VCaP (cell line): ENCODE measurements around the gene FHIT.
"Not testable (repeated sequence)": the region's sequence is repeated elsewhere in the genome, so short reads cannot be mapped to it uniquely, and the experiment has no call there.

Source experiments
- H3K27ac ChIP-seq: fragments of 450-650 bp; 2 replicates; pipeline ENCODE4 v1.5.1; 2017
- TF ChIP-seq, protein P1 (sequence below): fragments of 450-650 bp; conservative IDR thresholded peaks from 2 replicates; pipeline ENCODE4 v1.5.1; 2017; ENCODE audit warnings: mild to moderate bottlenecking, moderate library complexity

FHIT gene

DNA sequence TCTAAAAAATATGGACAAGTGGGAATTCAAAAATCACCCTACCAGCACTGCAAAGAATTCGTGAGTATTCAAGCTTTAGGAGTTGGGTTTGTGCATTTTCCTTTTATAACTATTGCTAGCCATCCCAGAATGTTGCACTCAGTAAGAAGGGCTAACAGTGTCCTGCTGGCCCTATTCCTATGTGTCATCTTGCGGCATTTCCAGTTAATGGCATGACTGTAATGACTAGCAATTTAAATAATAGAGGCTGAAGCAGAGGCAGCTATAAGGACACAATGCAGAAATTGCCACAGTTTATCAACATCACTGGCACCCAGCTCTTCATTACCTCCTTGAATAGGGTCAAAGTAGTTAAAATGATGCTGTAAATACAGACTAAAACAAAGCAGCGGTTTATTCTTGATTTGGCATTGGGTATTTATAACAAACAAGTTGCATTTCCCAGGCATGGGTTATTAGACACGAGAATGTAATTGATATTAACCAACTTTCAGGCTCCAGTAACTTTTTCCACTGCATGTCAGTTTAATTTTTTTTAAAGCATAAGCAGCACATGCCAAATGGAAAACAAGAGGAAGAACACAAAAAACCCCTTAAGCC lies 177.6 kb downstream of the FHIT start:
- TF ChIP-seq, protein P1, sequence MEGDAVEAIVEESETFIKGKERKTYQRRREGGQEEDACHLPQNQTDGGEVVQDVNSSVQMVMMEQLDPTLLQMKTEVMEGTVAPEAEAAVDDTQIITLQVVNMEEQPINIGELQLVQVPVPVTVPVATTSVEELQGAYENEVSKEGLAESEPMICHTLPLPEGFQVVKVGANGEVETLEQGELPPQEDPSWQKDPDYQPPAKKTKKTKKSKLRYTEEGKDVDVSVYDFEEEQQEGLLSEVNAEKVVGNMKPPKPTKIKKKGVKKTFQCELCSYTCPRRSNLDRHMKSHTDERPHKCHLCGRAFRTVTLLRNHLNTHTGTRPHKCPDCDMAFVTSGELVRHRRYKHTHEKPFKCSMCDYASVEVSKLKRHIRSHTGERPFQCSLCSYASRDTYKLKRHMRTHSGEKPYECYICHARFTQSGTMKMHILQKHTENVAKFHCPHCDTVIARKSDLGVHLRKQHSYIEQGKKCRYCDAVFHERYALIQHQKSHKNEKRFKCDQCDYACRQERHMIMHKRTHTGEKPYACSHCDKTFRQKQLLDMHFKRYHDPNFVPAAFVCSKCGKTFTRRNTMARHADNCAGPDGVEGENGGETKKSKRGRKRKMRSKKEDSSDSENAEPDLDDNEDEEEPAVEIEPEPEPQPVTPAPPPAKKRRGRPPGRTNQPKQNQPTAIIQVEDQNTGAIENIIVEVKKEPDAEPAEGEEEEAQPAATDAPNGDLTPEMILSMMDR, result no peak
- H3K27ac ChIP-seq, result no peak overlapping the region

DNA sequence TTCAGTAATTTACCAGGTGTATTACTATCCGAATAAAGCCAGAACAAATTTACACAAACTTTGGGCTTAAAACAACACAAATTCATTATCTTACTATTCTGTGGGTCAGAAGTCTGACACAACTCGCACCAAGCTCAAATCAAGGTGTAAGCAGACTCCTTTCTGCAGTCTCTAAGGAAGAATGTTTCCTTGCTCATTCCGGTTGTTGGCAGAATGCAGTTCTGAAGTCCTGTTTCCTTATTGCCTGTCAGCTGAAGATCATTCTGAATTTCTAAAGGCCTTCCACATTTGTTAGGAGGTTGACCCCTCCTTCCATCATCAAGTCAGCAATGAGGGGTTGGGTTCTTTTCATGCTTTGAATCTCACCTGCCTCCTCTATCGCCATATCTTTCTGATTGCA lies 183.2 kb downstream of the FHIT start:
- TF ChIP-seq, protein P1, result no peak
- no peak overlapping the region for H3K27ac ChIP-seq

DNA sequence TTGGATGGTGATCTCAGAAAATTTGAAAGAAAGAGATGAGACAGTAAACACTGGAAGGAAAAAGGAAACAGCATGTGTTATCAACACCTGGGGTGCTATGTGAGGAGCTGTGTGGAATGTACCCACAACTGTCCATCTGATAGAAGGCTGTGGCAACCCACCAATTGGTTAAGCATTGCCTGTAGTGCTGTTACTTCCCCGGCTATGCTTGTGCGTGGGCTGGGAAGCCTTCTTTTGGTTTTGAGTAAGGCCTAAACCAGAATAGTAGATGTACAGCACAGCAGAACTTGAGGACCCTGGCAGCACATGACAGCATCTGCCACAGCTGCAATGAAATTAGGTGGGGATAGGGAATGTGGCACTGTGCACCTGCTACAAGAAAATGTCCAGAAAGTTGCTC lies 184.5 kb downstream of the FHIT start:
- TF ChIP-seq, protein P1, result no peak
- no peak overlapping the region for H3K27ac ChIP-seq

DNA sequence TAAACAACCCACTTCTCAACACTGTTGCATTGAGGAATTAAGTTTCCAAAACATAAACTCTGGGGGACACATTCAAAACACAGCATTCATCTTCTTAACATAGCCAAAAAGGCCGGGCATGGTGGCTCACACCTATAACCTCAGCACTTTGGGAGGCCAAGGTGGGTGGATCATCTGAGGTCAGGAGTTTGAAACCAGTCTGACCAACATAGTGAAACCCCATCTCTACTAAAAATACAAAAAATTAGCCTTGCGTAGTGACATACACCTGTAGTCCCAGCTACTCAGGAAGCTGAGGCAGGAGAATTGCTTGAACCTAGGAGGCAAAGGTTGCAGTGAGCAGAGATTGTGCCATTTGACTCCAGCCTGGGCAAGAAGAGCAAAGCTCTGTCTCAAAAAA lies 185.0 kb downstream of the FHIT start:
- not testable (repeated sequence) for H3K27ac ChIP-seq

DNA sequence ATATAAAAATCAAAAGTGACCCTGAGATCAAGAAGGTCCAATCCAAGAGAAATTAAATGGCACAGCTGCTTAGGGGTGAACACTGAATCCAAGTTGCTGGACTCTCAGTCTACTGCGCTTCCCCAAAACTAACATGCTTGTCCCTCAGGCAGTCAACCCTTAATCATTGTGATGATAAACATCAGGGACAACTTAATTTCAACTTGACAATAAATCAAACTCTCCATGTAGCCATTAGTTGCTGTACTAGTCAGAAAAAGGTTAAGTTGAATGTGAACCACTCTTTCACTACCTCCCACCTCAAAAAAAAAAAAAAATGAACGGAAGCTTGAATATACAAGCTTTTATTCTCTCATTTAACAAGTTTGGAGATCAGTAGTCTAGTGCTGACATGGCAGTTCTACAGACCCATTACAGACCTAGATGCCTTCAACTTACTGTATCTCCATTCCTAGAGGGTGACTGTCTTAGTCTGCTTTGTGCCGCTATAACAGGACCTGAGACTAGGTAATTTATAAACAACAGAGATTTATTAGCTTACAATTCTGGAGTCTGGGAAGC lies 185.7 kb downstream of the FHIT start:
- H3K27ac ChIP-seq, result no peak overlapping the region
- TF ChIP-seq, protein P1, result no peak

DNA sequence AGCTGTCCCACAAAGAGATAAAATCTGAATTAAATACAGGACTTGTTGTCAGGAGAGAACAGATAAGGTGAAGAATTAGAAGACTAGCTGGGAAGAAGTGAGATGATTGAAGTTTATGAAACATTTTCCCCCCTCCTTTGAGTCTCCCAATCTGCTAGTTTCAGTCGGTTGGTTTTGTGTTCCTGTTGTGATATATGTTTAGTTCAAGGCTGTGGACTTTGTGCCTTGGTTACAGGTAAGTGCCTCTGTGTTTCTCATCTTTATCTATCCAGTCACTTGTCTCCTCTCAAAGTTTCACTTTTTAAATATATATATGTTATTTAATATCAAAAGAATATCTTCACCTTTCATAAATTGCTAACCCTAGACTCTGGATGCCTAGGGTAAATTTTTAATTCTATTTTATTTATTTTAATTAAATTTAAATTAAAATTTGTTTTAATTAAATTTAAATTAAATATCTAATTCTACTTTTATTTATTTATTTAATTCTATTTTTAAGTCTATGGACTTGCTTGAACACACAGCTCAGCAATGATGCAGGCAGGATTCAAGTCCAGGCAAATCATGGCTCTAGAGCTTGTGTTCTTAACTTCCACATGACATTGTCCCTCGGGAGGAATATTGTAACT lies 190.0 kb downstream of the FHIT start:
- no peak overlapping the region for H3K27ac ChIP-seq
- TF ChIP-seq, protein P1, result no peak

DNA sequence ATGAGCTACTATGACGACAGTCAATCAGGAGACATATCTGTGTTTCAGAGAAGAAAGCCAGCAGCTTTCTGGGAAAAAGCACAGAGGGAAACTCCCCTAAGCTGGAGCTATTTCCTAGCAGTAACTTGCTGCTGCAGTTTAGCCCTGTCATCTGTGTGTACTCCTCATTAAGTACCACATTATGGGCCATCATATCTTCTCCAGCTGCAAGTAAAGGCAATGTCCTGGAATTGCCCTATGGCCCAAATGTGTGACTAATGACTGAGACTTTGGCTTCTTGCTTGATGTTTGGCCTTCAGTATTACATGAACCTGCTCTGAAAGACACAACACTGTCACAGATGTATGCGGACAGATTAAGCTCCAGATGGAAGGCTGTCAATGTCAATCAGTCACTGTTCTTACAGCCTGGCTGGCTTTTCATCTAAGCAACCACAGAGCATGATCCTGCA lies 190.8 kb downstream of the FHIT start:
- TF ChIP-seq, protein P1, result no peak
- no peak overlapping the region for H3K27ac ChIP-seq

DNA sequence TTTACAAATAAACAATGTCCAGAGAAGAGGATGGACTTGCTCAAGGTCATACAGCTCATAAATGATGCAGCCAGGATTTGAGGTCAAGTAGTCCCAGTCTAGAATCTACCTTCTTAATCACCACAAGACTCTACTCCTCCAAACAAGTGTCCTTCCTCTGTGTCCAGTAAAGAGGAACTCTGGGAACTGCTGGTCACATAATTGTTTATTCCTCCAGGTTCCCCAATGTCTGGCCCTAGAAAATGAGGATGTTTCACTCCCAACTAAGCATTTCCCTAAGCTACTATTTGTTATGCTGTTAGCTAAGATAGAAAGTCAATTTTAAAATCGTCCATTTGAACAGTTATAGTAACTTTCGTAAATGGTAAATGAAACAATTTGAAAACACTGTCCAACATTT lies 192.4 kb downstream of the FHIT start:
- TF ChIP-seq, protein P1, result no peak
- no peak overlapping the region; the same call in 1 of the 2 replicates for H3K27ac ChIP-seq
